ENCODE results near the gene C14orf93.
A peak's percentile ranks its signal among the peaks of the same experiment; 100 is the strongest.

Gene C14orf93

GRCh38 chr14:23045419-23046357 is 35.7 kb upstream of the C14orf93 start:
- no peak for DNase-seq (ENCODE audit: low read depth, low spot score)

- no peak for DNase-seq (ENCODE audit: low read depth, low spot score)
These were observed 34.9 kb upstream of the C14orf93 start for GRCh38 chr14:23044840-23045239.

- no peak for DNase-seq (ENCODE audit: low read depth, low spot score)
These were observed 33.8 kb upstream of the C14orf93 start for GRCh38 chr14:23043754-23044153.

- no peak for DNase-seq (ENCODE audit: low read depth, low spot score)
These were observed 33.2 kb upstream of the C14orf93 start for GRCh38 chr14:23043145-23043544.

- no peak for DNase-seq (ENCODE audit: low read depth, low spot score)
These were observed 32.4 kb upstream of the C14orf93 start, which contains the start of gene PSMB11 for GRCh38 chr14:23042162-23042965. Gene PSMB11, plus strand, starts transcription at chr14:23042212. Its CDS starts 14 bp downstream, at chr14:23042226.

GRCh38 chr14:23041729-23042128 is 31.8 kb upstream of the C14orf93 start:
- DNase-seq (ENCODE audit: low read depth, low spot score): no peak

GRCh38 chr14:23040100-23040499 is 30.2 kb upstream of the C14orf93 start:
- DNase-seq (ENCODE audit: low read depth, low spot score): no peak

- DNase-seq (ENCODE audit: low read depth, low spot score): no peak
These were observed 25.6 kb upstream of the C14orf93 start for GRCh38 chr14:23035303-23036144.

GRCh38 chr14:23034498-23035302 is 24.8 kb upstream of the C14orf93 start, which contains the start of gene PSMB5:
Gene PSMB5, minus strand, starts transcription at chr14:23034900. Its CDS starts 19 bp downstream, at chr14:23034881.
- DNase-seq (ENCODE audit: low read depth, low spot score): peak; percentile 87

- DNase-seq (ENCODE audit: low read depth, low spot score): no peak
These were observed 24.0 kb upstream of the C14orf93 start for GRCh38 chr14:23033801-23034497.

- DNase-seq (ENCODE audit: low read depth, low spot score): no peak
These were observed 23.3 kb upstream of the C14orf93 start for GRCh38 chr14:23033251-23033727.

- no peak for DNase-seq (ENCODE audit: low read depth, low spot score)
These were observed 21.0 kb upstream of the C14orf93 start for GRCh38 chr14:23030936-23031335.

- DNase-seq (ENCODE audit: low read depth, low spot score): no peak
These were observed 18.9 kb upstream of the C14orf93 start for GRCh38 chr14:23028799-23029198.

GRCh38 chr14:23025151-23025814 is 15.3 kb upstream of the C14orf93 start:
- DNase-seq (ENCODE audit: low read depth, low spot score): no peak

- no peak for DNase-seq (ENCODE audit: low read depth, low spot score)
These were observed 14.7 kb upstream of the C14orf93 start for GRCh38 chr14:23024612-23025075.

- no peak for DNase-seq (ENCODE audit: low read depth, low spot score)
These were observed 13.8 kb upstream of the C14orf93 start for GRCh38 chr14:23023795-23024152.

- DNase-seq (ENCODE audit: low read depth, low spot score): no peak
These were observed 13.3 kb upstream of the C14orf93 start for GRCh38 chr14:23023022-23023794.

GRCh38 chr14:23021889-23022442 is 12.0 kb upstream of the C14orf93 start:
- DNase-seq (ENCODE audit: low read depth, low spot score): no peak
